ENCODE data around the gene CITED4. TPM values are rescaled to one million over a fixed set of nuclear protein-coding genes. Genes with fewer than 3 reads are reported as not detected.

The CITED4 gene, protein sequence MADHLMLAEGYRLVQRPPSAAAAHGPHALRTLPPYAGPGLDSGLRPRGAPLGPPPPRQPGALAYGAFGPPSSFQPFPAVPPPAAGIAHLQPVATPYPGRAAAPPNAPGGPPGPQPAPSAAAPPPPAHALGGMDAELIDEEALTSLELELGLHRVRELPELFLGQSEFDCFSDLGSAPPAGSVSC
- polyA plus RNA-seq (2013, experiment 1 of 4): 6.6 TPM
- polyA plus RNA-seq (2013, experiment 2 of 4): 6.8 TPM
- polyA plus RNA-seq (2013, experiment 3 of 4): 10.6 TPM
- polyA plus RNA-seq (2013, experiment 4 of 4): 10.3 TPM

- H3K9me3 ChIP-seq (ENCODE audit: control insufficient read depth, low read length): no peaks in the 10 kb centered on the region
These were observed at the start of gene CITED4 for GRCh38 chr1:40862008-40862863. TSS of gene CITED4 (minus strand) at chr1:40862363. CDS start at chr1:40862127, 236 bp downstream.

GRCh38 chr1:40911105-40911504 is 48.9 kb upstream of the CITED4 start:
- Histone ChIP-seq H3K4me1 (ENCODE audit: control insufficient read depth, insufficient read depth, low read length) (peaks cover 4% of the 10 kb centered on the region), H3K27ac (ENCODE audit: insufficient read depth, low read depth, low read length, poor library complexity, severe bottlenecking) (no peak overlapping the region), H3K4me3 (ENCODE audit: insufficient read depth, low read depth, low read length) (no peak overlapping the region), H3K9me3 (ENCODE audit: control insufficient read depth, low read length) (no peaks in the 10 kb centered on the region), H3K36me3 (ENCODE audit: control insufficient read depth, insufficient read depth, low read length) (no peaks in the 10 kb centered on the region), H3K27me3 (ENCODE audit: control insufficient read depth, insufficient read depth, low read length, poor library complexity, severe bottlenecking) (no peaks in the 10 kb centered on the region)
- WGBS, 2 experiments: 93 to 94% methylated on average over 3 of the region's 3 CpGs

More at GRCh38 chr1:40862008-40862863, at the start of gene CITED4:
- peak within 1 kb of the TSS; percentile 57 for H3K4me3 ChIP-seq (ENCODE audit: insufficient read depth, low read depth, low read length)
- no peaks in the 10 kb centered on the region for H3K36me3 ChIP-seq (ENCODE audit: control insufficient read depth, insufficient read depth, low read length)
- no peak within 1 kb of the TSS for H3K27ac ChIP-seq (ENCODE audit: insufficient read depth, low read depth, low read length, poor library complexity, severe bottlenecking)
- 5% methylated on average over 75 of the region's 75 CpGs for WGBS, 2 experiments
- H3K4me1 ChIP-seq (ENCODE audit: control insufficient read depth, insufficient read depth, low read length): peaks cover 13% of the 10 kb centered on the region
- peaks cover 34% of the 10 kb centered on the region for H3K27me3 ChIP-seq (ENCODE audit: control insufficient read depth, insufficient read depth, low read length, poor library complexity, severe bottlenecking)

DNA sequence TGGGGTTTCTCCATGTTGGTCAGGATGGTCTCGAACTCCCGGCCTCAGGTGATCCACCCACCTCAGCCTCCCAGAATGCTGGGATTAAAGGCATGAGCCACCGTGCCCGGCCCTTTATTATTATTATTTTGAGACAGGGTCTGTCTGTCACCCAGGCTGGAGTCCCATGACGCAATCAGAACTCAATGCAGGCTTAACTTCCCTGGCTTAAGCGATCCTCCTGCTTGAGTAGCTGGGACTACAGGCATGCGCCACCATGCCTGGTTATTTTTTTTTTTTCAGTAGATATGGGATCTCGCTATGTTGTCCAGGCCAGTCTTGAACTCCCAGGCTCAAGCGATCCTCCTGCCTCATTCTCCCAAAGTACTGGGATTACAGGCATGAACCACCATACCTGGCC is 47.1 kb upstream of the CITED4 start:
- Histone ChIP-seq H3K4me3 (ENCODE audit: insufficient read depth, low read depth, low read length) (no peak overlapping the region), H3K27me3 (ENCODE audit: control insufficient read depth, insufficient read depth, low read length, poor library complexity, severe bottlenecking) (no peaks in the 10 kb centered on the region), H3K4me1 (ENCODE audit: control insufficient read depth, insufficient read depth, low read length) (peaks cover 4% of the 10 kb centered on the region), H3K27ac (ENCODE audit: insufficient read depth, low read depth, low read length, poor library complexity, severe bottlenecking) (no peak overlapping the region), H3K36me3 (ENCODE audit: control insufficient read depth, insufficient read depth, low read length) (no peaks in the 10 kb centered on the region), H3K9me3 (ENCODE audit: control insufficient read depth, low read length) (no peaks in the 10 kb centered on the region)
- 92 to 94% methylated on average over 9 of the region's 9 CpGs for WGBS, 2 experiments

DNA sequence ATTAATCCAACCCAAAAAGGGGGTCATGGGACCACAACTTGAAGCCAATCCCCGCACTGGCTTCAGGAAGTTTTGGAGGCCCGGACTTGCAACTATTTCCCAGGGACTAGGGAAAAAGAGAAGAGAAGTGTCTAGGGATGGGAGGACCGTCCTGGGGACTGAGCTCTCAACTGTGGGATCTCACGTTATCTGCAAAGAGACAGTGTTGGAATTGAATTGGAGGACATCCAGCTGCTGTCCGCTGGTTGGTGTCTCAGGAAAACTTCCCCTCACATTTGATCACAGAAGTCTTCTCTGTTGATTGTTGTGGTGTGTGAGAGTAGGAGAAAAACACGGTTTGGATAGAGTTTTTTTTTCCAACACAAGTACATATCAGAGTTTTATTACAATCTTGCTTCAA is 46.2 kb upstream of the CITED4 start:
- WGBS, 2 experiments: 93 to 94% methylated on average over 5 of the region's 6 CpGs
- H3K4me3 ChIP-seq (ENCODE audit: insufficient read depth, low read depth, low read length): no peak overlapping the region
- no peaks in the 10 kb centered on the region for H3K27me3 ChIP-seq (ENCODE audit: control insufficient read depth, insufficient read depth, low read length, poor library complexity, severe bottlenecking)
- H3K9me3 ChIP-seq (ENCODE audit: control insufficient read depth, low read length): no peaks in the 10 kb centered on the region
- peaks cover 4% of the 10 kb centered on the region for H3K4me1 ChIP-seq (ENCODE audit: control insufficient read depth, insufficient read depth, low read length)
- H3K36me3 ChIP-seq (ENCODE audit: control insufficient read depth, insufficient read depth, low read length): no peaks in the 10 kb centered on the region
- no peak overlapping the region for H3K27ac ChIP-seq (ENCODE audit: insufficient read depth, low read depth, low read length, poor library complexity, severe bottlenecking)

GRCh38 chr1:40907899-40908298 is 45.7 kb upstream of the CITED4 start:
- Histone ChIP-seq H3K4me1 (ENCODE audit: control insufficient read depth, insufficient read depth, low read length) (peaks cover 4% of the 10 kb centered on the region), H3K27ac (ENCODE audit: insufficient read depth, low read depth, low read length, poor library complexity, severe bottlenecking) (no peak overlapping the region), H3K9me3 (ENCODE audit: control insufficient read depth, low read length) (no peaks in the 10 kb centered on the region), H3K4me3 (ENCODE audit: insufficient read depth, low read depth, low read length) (no peak overlapping the region), H3K36me3 (ENCODE audit: control insufficient read depth, insufficient read depth, low read length) (no peaks in the 10 kb centered on the region), H3K27me3 (ENCODE audit: control insufficient read depth, insufficient read depth, low read length, poor library complexity, severe bottlenecking) (no peaks in the 10 kb centered on the region)
- WGBS, 2 experiments: 88 to 90% methylated on average over 4 of the region's 4 CpGs

GRCh38 chr1:40906781-40907400 is 44.7 kb upstream of the CITED4 start:
- no peak overlapping the region for H3K4me3 ChIP-seq (ENCODE audit: insufficient read depth, low read depth, low read length)
- H3K27me3 ChIP-seq (ENCODE audit: control insufficient read depth, insufficient read depth, low read length, poor library complexity, severe bottlenecking): no peaks in the 10 kb centered on the region
- no peak overlapping the region for H3K27ac ChIP-seq (ENCODE audit: insufficient read depth, low read depth, low read length, poor library complexity, severe bottlenecking)
- 91 to 94% methylated on average over 3 of the region's 3 CpGs for WGBS, 2 experiments
- no peaks in the 10 kb centered on the region for H3K36me3 ChIP-seq (ENCODE audit: control insufficient read depth, insufficient read depth, low read length)
- no peaks in the 10 kb centered on the region for H3K4me1 ChIP-seq (ENCODE audit: control insufficient read depth, insufficient read depth, low read length)
- H3K9me3 ChIP-seq (ENCODE audit: control insufficient read depth, low read length): no peaks in the 10 kb centered on the region

DNA sequence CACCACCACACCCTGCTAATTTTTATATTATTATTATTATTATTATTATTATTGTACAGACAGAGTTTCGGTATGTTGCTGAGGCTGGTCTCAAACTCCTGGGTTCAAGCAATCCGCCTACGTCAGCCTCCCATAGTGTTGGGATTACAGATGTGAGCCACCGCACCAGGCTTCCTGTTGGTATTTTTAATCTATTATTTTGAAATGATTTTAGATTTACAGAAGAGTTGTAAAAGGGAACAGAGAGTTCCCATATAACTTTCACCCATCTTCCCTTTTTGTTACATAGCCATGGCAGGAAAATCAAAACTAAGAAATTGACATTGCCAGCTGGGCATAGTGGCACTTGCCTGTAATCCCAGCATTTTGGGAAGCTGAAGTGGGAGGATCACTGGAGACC is 42.9 kb upstream of the CITED4 start:
- Histone ChIP-seq H3K27ac (ENCODE audit: insufficient read depth, low read depth, low read length, poor library complexity, severe bottlenecking) (no peak overlapping the region), H3K4me1 (ENCODE audit: control insufficient read depth, insufficient read depth, low read length) (no peaks in the 10 kb centered on the region), H3K36me3 (ENCODE audit: control insufficient read depth, insufficient read depth, low read length) (no peaks in the 10 kb centered on the region), H3K9me3 (ENCODE audit: control insufficient read depth, low read length) (no peaks in the 10 kb centered on the region), H3K27me3 (ENCODE audit: control insufficient read depth, insufficient read depth, low read length, poor library complexity, severe bottlenecking) (no peaks in the 10 kb centered on the region), H3K4me3 (ENCODE audit: insufficient read depth, low read depth, low read length) (no peak overlapping the region)
- 88 to 94% methylated on average over 3 of the region's 4 CpGs for WGBS, 2 experiments

DNA sequence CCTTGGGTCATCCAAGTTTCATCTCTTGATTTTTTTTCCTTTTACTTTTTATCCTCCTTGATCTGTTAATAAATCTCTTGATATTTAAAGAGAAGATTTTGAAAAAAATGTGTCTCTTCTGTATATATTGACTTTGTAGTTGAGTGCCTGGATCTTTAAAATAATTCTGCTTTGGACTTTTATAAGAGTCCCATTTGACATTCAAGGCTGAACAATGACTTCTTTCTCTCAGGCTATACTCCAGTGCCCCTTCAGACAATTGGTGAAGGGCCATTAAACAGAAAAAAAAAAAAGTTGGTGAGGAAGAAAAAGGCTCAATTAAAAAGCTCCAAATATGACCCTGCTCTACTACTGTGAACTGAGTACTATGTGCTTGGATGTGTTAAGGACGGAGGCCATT is 40.9 kb upstream of the CITED4 start:
- Histone ChIP-seq H3K27ac (ENCODE audit: insufficient read depth, low read depth, low read length, poor library complexity, severe bottlenecking) (no peak overlapping the region), H3K4me3 (ENCODE audit: insufficient read depth, low read depth, low read length) (no peak overlapping the region), H3K27me3 (ENCODE audit: control insufficient read depth, insufficient read depth, low read length, poor library complexity, severe bottlenecking) (no peaks in the 10 kb centered on the region), H3K9me3 (ENCODE audit: control insufficient read depth, low read length) (no peaks in the 10 kb centered on the region), H3K4me1 (ENCODE audit: control insufficient read depth, insufficient read depth, low read length) (no peaks in the 10 kb centered on the region), H3K36me3 (ENCODE audit: control insufficient read depth, insufficient read depth, low read length) (no peaks in the 10 kb centered on the region)
- 100% methylated on average over 1 of the region's 1 CpG for WGBS, 2 experiments

DNA sequence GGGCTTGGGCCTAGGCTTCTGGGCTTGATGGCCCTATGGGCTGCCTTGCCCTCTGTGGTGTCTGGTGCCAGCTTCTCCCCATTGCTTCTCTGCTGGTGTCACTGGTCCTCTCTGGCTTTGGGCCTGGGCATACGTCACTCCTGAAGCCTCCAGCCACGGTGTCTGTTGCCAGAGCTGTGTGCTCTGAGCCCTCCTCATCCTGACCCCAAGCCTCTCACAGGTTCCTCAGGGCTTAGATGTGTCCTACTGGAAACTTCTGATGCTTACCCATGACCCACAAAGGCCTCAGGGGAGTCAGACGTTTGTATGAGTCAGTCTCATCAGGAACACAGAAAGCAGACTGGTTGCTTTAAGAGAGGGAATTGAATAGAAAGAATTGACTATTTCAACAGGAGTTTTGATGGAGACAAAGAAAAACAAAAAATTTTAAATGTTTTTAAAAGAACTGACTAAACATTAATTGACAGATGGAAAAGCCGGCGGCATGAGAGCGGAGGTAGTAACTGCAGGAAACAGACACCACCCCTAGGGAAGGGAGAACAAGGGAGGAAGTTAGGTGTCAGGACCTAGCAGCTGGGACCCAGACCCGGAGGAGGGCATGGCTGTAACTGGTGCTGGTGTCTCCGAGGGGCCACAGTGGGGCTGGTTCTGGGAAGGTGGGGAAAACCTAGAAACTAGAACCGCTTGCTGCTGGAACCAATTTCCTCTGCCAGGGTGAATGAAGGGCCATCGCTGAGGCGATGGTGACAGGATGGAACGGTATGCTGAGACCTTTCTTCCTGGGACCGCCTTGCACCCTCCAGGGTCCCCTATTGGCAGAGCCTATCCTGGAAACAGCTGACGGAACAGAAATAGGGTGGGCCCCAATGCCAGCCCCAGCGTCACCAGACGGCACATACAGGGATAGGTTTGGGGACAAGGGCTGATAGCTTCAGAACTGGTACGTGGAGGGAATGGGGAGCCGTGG is 40.0 kb upstream of the CITED4 start:
- Histone ChIP-seq H3K4me1 (ENCODE audit: control insufficient read depth, insufficient read depth, low read length) (no peaks in the 10 kb centered on the region), H3K36me3 (ENCODE audit: control insufficient read depth, insufficient read depth, low read length) (no peaks in the 10 kb centered on the region), H3K27ac (ENCODE audit: insufficient read depth, low read depth, low read length, poor library complexity, severe bottlenecking) (no peak overlapping the region), H3K27me3 (ENCODE audit: control insufficient read depth, insufficient read depth, low read length, poor library complexity, severe bottlenecking) (no peaks in the 10 kb centered on the region), H3K4me3 (ENCODE audit: insufficient read depth, low read depth, low read length) (no peak overlapping the region), H3K9me3 (ENCODE audit: control insufficient read depth, low read length) (no peaks in the 10 kb centered on the region)
- 89% methylated on average over 18 of the region's 18 CpGs for WGBS, 2 experiments

All from ectodermal cell (in vitro differentiated cells).